Psoas muscle (tissue), 8 donors: ENCODE data around the gene SFTA2. TPM values are rescaled to one million over a fixed set of nuclear protein-coding genes. Genes with fewer than 3 reads are reported as not detected.

Experiments used
- ATAC-seq, 4 donors: fragments of 200-7000 bp; cut with Tn5 transposase; one replicate each; pipeline ENCODE4 v1.9.1; 2020; ENCODE audit warnings: moderate library complexity in 3 of 4, mild to moderate bottlenecking in 2 of 4
- DNase-seq, 2 donors: peaks; one replicate each; pipeline ENCODE4 v3.0.0-alpha.2; 2020
- H3K27ac ChIP-seq: fragments of 200-600 bp; one replicate; pipeline ENCODE4 v1.8.0; 2022
- H3K27me3 ChIP-seq, 3 donors: fragments of 200-600 bp in 1 of 3; one replicate each; pipeline versions ENCODE4 v1.6.1 to v1.8.0; 2013 to 2022; ENCODE audit warnings: low read length in 2 of 3, mild to moderate bottlenecking in 2 of 3, moderate library complexity in 1 of 3; ENCODE audit not compliant: insufficient read depth in 3 of 3
- H3K36me3 ChIP-seq, 2 donors: fragments of 200-600 bp in 1 of 2; one replicate each; pipeline versions ENCODE4 v1.6.1 to v1.8.0; 2013 to 2022; ENCODE audit warnings: low read depth in 1 of 2, mild to moderate bottlenecking in 1 of 2, moderate library complexity in 1 of 2; ENCODE audit not compliant: insufficient read depth in 1 of 2
- H3K4me1 ChIP-seq: fragments of 200-600 bp; one replicate; pipeline ENCODE4 v1.8.0; 2022
- H3K4me3 ChIP-seq: fragments of 200-600 bp; one replicate; pipeline ENCODE4 v1.8.0; 2022; ENCODE audit warnings: mild to moderate bottlenecking
- H3K9me3 ChIP-seq: fragments of 200-600 bp; one replicate; pipeline ENCODE4 v1.8.0; 2022
- CTCF ChIP-seq: fragments of 200-600 bp; IDR thresholded peaks from one replicate; pipeline ENCODE4 v1.8.0; 2022; ENCODE audit warnings: antibody characterized with exemption
- WGBS, 3 donors: extraction: QIAGEN DNeasy Blood & Tissue Kit; methylation state at CpG; one replicate each; pipeline versions ENCODE4 v1.1.6 to v1.1.7; 2013; 5-methylcytosine and 5-hydroxymethylcytosine counted together
- intact Hi-C, 2 donors: fragments of 100-400 bp; cut with DNase I; formaldehyde crosslinking; loops; one replicate each; pipeline versions ENCODE4 v1.11.0 to v1.14.2; 2022
- polyA plus RNA-seq, 3 donors: library from polyadenylated mRNA; stranded (reverse); fragments of 200-250 nt; gene quantifications; one replicate each; pipeline ENCODE4 v1.2.3, GENCODE V29; 2013
- total RNA-seq, 4 donors: library from RNA; stranded (reverse); fragmentation: NEBNext Ultra II Directional in 2 of 4; extraction: Animal tissue kit (Norgen Biotek cat#: 25700) in 2 of 4; gene quantifications; one replicate each; pipeline versions ENCODE4 v1.2.1 to v1.2.4, GENCODE V29; 2021 to 2023
- donor health status: healthy with polysubstance abuse.
- donor health status: DM: no; HTN: no; CAD: no; lungs with moderate emphysema.
- donor health status: Bipolar disorder and iron deficiency.
- donor health status: healthy.
- donor health status: DM: yes; HTN: yes; CAD: no.
- donor health status: DM: no; HTN: no; CAD: no.
- donor health status: DM: no; HTN: no; CAD: no.
- donor health status: DM: yes; HTN: yes; CAD: no.

The SFTA2 gene
- total and polyA plus RNA-seq, 7 donors = 0.13 to 0.14 TPM; not detected in 5

- H3K27me3 ChIP-seq = no peaks in the 10 kb centered on the region
- H3K27ac ChIP-seq = no peak overlapping the region
- no peak for ATAC-seq
- H3K9me3 ChIP-seq = no peaks in the 10 kb centered on the region
- H3K4me3 ChIP-seq = no peak overlapping the region
- no peak for DNase-seq
- intact Hi-C loops = no loop called here
- no peak for TF ChIP-seq CTCF
- H3K4me1 ChIP-seq = peaks cover 23% of the 10 kb centered on the region
- peaks cover 0 to 76% of the 10 kb centered on the region in 2 donors for H3K36me3 ChIP-seq
- 80 to 89% (median 84%) methylated on average over 12 of the region's 12 CpGs for WGBS, 3 donors
Observed at GRCh38 chr6:30890646-30891449, 41.1 kb downstream of the SFTA2 start.

GRCh38 chr6:30889921-30890645 lies 41.9 kb downstream of the SFTA2 start:
- TF ChIP-seq CTCF = no peak
- H3K36me3 ChIP-seq = peaks cover 0 to 69% of the 10 kb centered on the region in 2 donors
- WGBS, 3 donors = 66 to 70% (median 68%) methylated on average over 14 of the region's 14 CpGs
- H3K4me3 ChIP-seq = no peak overlapping the region
- H3K27me3 ChIP-seq = no peaks in the 10 kb centered on the region
- H3K27ac ChIP-seq = no peak overlapping the region
- intact Hi-C loops = no loop called here
- no peak for ATAC-seq
- H3K4me1 ChIP-seq = peaks cover 23% of the 10 kb centered on the region
- DNase-seq = no peak
- no peaks in the 10 kb centered on the region for H3K9me3 ChIP-seq

- Histone ChIP-seq H3K36me3 (peaks cover 0 to 63% of the 10 kb centered on the region in 2 donors), H3K9me3 (no peaks in the 10 kb centered on the region), H3K4me3 (no peak overlapping the region), H3K27me3 (no peaks in the 10 kb centered on the region), H3K4me1 (peaks cover 23% of the 10 kb centered on the region), H3K27ac (no peak overlapping the region)
- no peak for TF ChIP-seq CTCF
- intact Hi-C loops = no loop called here
- ATAC-seq (no peak), DNase-seq (no peak)
- 74 to 81% (median 74%) methylated on average over 4 of the region's 4 CpGs for WGBS, 3 donors
Observed at GRCh38 chr6:30889496-30889885, 42.5 kb downstream of the SFTA2 start.

GRCh38 chr6:30888816-30889495 lies 43.0 kb downstream of the SFTA2 start:
- WGBS, 3 donors = 90 to 93% (median 90%) methylated on average over 18 of the region's 18 CpGs
- peaks cover 0 to 57% of the 10 kb centered on the region in 2 donors for H3K36me3 ChIP-seq
- H3K4me1 ChIP-seq = peaks cover 23% of the 10 kb centered on the region
- intact Hi-C loops = no loop called here
- no peaks in the 10 kb centered on the region for H3K9me3 ChIP-seq
- no peak for DNase-seq
- H3K27ac ChIP-seq = no peak overlapping the region
- H3K27me3 ChIP-seq = no peaks in the 10 kb centered on the region
- no peak for TF ChIP-seq CTCF
- no peak for ATAC-seq
- H3K4me3 ChIP-seq = no peak overlapping the region
